BE2C (cell line): Measurements from ENCODE around the gene KRR1.

Experiments
- DNase-seq: peaks from one replicate; pipeline ENCODE4 v3.0.0-alpha.2; 2020
- H3K27me3 ChIP-seq: fragments of 250-450 bp; sonication (Bioruptor Pico); 2 replicates; pipeline ENCODE4 v1.5.1; 2020; ENCODE audit warnings: mild to moderate bottlenecking
- H3K36me3 ChIP-seq: fragments of 250-450 bp; sonication (Bioruptor Pico); 2 replicates; pipeline ENCODE4 v1.5.1; 2020; ENCODE audit warnings: mild to moderate bottlenecking
- H3K4me1 ChIP-seq: fragments of 250-450 bp; sonication (Bioruptor Pico); 2 replicates; pipeline ENCODE4 v1.5.1; 2020
- H3K4me3 ChIP-seq: 2 replicates; pipeline ENCODE4 v1.5.1; 2011; ENCODE audit warnings: low read depth, low read length
- H3K9me3 ChIP-seq: fragments of 250-450 bp; sonication (Bioruptor Pico); 2 replicates; pipeline ENCODE4 v1.5.1; 2020
- TF ChIP-seq, protein P1 (sequence below): IDR thresholded peaks from 2 replicates; pipeline ENCODE4 v1.5.1; 2012; ENCODE audit warnings: mild to moderate bottlenecking, low read depth, low read length

The KRR1 gene

DNA sequence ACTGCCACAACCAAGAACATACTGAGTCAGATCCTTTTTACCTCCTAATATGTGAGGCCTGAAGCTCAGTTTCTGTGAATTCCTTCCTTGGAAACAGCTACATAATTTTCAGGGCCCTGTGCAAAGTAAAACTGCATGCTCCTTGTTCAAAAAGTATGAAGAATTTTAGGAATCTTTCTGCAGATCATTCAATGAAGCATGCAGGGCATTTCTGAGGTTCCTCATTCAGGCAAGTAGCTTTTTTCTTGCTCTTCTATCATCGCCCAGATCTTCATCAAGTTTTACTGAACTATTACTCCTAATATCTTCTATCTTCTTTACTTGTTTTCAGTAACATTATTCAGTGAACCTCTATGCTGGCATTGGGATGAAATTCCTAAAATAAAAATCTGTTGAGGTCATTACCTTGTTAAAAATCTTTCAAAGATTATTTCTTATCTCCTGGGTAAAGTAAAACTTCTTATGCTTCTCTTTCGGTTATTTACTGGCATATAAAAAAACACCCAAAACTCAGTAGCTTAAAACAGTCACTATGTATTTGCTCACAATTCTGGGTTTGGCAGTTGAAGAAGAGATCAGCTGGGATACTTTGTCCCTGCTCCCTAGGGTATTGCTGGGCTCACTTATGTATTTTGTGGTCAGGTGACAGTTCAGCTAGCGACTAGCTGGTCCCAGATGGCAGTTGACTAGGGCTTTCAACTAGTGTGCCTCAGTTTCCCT is 42.6 kb upstream of the KRR1 start:
- TF ChIP-seq, protein P1, sequence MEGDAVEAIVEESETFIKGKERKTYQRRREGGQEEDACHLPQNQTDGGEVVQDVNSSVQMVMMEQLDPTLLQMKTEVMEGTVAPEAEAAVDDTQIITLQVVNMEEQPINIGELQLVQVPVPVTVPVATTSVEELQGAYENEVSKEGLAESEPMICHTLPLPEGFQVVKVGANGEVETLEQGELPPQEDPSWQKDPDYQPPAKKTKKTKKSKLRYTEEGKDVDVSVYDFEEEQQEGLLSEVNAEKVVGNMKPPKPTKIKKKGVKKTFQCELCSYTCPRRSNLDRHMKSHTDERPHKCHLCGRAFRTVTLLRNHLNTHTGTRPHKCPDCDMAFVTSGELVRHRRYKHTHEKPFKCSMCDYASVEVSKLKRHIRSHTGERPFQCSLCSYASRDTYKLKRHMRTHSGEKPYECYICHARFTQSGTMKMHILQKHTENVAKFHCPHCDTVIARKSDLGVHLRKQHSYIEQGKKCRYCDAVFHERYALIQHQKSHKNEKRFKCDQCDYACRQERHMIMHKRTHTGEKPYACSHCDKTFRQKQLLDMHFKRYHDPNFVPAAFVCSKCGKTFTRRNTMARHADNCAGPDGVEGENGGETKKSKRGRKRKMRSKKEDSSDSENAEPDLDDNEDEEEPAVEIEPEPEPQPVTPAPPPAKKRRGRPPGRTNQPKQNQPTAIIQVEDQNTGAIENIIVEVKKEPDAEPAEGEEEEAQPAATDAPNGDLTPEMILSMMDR = no peak
- no peak for DNase-seq
- no peaks in the 10 kb centered on the region for H3K36me3 ChIP-seq
- H3K4me3 ChIP-seq = no peak overlapping the region
- H3K4me1 ChIP-seq = peaks cover 4% of the 10 kb centered on the region
- no peaks in the 10 kb centered on the region for H3K9me3 ChIP-seq
- no peaks in the 10 kb centered on the region for H3K27me3 ChIP-seq

DNA sequence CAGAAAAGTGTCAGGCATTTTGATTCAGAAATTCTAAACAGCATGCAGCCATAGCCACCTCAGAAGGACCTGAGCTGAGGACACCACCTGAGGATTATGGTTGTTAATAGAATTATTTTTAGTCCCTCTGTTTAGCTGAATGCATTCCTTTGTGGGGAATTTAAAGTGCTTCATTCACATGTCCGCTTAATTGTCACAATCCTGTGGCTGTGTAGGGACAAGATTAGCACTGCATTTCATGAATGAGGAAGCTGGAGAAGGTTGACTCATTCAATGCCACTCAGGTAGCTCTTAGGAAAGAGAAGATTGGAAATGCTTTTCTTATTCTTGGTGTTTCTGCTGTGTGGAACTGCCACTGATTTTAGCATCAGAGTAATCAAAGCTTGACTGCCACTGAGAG is 42.0 kb upstream of the KRR1 start:
- TF ChIP-seq, protein P1 = no peak
- H3K27me3 ChIP-seq = no peaks in the 10 kb centered on the region
- H3K4me3 ChIP-seq = no peak overlapping the region
- peaks cover 4% of the 10 kb centered on the region for H3K4me1 ChIP-seq
- no peaks in the 10 kb centered on the region for H3K36me3 ChIP-seq
- DNase-seq = no peak
- no peaks in the 10 kb centered on the region for H3K9me3 ChIP-seq

DNA sequence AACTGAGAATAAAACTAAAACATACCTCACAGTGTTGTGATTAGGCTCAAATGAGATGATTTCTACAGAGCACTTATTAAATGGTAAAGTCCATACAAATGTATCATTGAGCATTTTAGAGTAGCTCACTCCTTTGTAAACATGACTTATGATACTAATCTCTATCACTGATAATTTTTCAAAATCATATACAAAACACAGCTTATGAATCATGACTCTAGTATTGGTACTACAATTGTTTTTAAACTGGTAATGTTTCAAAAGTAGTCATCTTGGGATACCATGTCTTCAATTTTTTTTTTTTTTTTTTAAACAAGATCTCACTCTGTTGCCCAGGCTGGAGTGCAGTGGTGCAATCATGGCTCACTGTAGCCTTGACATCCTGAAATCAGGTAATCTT is 40.1 kb upstream of the KRR1 start:
- TF ChIP-seq, protein P1 = no peak

DNA sequence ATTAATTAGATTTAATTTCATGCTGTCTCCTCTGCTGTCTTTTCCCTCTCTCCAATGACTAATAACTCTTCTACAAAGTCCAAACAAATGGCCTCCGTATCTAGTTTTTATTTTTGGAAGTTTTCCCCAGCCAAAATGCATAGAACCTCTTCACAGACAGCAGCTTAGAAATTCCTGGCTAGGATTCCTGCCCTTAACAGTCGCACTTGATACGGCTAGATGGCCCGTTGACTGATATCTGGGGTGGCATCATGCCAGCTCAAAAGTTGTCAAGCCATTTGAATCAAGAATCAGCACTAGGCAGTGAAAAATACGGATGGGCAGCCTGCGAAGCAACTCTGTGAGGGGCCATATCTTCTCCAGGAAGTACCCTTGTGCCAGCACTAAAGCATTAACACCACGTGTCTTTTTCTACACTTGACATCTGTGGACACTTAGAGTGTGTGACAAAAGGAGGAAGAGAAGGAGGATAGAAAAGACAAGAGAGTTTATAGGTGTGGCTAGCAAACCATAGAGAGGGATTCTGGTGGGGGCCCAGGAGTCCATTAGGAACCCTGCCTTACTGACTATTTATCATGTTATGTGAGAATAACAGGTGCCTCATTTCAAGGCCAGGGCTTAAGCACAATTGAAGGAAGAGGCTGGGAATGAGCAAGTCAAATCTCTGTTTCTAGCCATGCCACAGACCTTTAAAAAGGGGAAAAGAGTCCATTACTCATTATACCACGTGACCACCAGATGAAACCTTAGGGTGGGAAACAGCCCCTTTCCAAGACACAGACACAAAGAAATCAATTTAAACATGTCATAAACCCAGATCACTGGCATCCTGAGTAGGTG is 39.2 kb upstream of the KRR1 start:
- H3K4me3 ChIP-seq = peak overlapping the region; percentile 18
- H3K27me3 ChIP-seq = no peaks in the 10 kb centered on the region
- no peaks in the 10 kb centered on the region for H3K9me3 ChIP-seq
- peak; percentile 37 for DNase-seq
- no peaks in the 10 kb centered on the region for H3K36me3 ChIP-seq
- TF ChIP-seq, protein P1 = no peak
- H3K4me1 ChIP-seq = peaks cover 4% of the 10 kb centered on the region

More for the DNA sequence above, 40.1 kb upstream of the KRR1 start:
- DNase-seq = no peak
- H3K4me3 ChIP-seq = no peak overlapping the region
- peaks cover 4% of the 10 kb centered on the region for H3K4me1 ChIP-seq
- H3K36me3 ChIP-seq = no peaks in the 10 kb centered on the region
- no peaks in the 10 kb centered on the region for H3K27me3 ChIP-seq
- H3K9me3 ChIP-seq = no peaks in the 10 kb centered on the region

DNA sequence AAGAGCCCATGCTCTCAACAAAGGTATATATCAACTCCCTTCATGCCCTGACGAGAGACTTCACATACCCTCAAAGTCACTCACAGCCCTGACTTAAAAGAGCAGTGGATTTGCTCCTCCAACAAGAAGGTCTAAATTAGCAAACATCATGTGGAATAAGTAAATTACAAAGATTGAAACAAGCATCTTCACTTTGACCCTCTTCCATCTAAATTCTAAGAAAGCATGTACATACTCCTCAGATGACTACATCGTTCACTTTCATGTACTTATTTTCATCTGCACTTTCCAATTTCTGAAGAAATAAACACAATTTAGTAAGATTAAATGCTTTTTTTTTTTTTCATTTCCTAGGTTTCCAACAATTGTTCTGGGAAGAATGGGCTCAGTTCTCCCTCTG is 38.6 kb upstream of the KRR1 start:
- no peaks in the 10 kb centered on the region for H3K9me3 ChIP-seq
- no peaks in the 10 kb centered on the region for H3K27me3 ChIP-seq
- peaks cover 4% of the 10 kb centered on the region for H3K4me1 ChIP-seq
- TF ChIP-seq, protein P1 = no peak
- DNase-seq = no peak
- no peaks in the 10 kb centered on the region for H3K36me3 ChIP-seq
- H3K4me3 ChIP-seq = peak overlapping the region; percentile 18

DNA sequence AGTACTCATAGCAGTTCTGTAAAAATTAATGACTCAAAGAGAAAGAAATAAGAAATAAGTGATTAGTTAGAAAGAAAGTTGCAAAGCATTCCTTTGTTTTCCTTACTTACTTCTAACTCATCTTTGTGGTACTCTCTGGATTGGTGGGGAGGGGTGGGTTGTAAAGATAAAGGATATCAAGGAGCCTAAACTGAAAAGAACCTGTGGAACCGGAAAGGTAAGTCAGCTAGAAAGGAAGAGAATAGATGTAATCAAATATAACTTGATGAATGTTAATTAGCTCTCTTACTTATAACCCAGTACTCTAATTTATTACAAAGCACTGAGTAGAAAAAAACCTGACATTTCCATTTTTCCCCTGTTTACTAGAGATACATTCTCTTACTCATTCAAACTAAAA is 37.5 kb upstream of the KRR1 start:
- DNase-seq = no peak
- Histone ChIP-seq H3K4me3 (no peak overlapping the region), H3K27me3 (no peaks in the 10 kb centered on the region), H3K36me3 (no peaks in the 10 kb centered on the region), H3K9me3 (no peaks in the 10 kb centered on the region), H3K4me1 (peaks cover 4% of the 10 kb centered on the region)
- TF ChIP-seq, protein P1 = no peak
